ENCODE measurements around the gene PROC. TPM values are rescaled to one million over a fixed set of nuclear protein-coding genes. Genes with fewer than 3 reads are reported as not detected.

Gene PROC
- total and polyA plus RNA-seq, 12 donors: not detected

- Histone ChIP-seq H3K4me1 (peaks cover 0 to 17% (median 14%) of the 10 kb centered on the region in 9 donors), H3K9me3 (no peaks in the 10 kb centered on the region), H3K27ac (no peak overlapping the region), H3K27me3 (peaks cover 4 to 49% (median 37%) of the 10 kb centered on the region in 7 donors), H3K36me3 (no peaks in the 10 kb centered on the region), H3K4me3 (peak overlapping the region in 8 of 10 donors; percentile 14 to 42 (median 33))
- TF ChIP-seq, protein P1, sequence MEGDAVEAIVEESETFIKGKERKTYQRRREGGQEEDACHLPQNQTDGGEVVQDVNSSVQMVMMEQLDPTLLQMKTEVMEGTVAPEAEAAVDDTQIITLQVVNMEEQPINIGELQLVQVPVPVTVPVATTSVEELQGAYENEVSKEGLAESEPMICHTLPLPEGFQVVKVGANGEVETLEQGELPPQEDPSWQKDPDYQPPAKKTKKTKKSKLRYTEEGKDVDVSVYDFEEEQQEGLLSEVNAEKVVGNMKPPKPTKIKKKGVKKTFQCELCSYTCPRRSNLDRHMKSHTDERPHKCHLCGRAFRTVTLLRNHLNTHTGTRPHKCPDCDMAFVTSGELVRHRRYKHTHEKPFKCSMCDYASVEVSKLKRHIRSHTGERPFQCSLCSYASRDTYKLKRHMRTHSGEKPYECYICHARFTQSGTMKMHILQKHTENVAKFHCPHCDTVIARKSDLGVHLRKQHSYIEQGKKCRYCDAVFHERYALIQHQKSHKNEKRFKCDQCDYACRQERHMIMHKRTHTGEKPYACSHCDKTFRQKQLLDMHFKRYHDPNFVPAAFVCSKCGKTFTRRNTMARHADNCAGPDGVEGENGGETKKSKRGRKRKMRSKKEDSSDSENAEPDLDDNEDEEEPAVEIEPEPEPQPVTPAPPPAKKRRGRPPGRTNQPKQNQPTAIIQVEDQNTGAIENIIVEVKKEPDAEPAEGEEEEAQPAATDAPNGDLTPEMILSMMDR (IDR thresholded peaks at IDR 0.05): no peak
- DNase-seq: no peak
- WGBS, 2 donors: 3 to 4% methylated on average over 62 to 73 of the region's 73 CpGs
- ATAC-seq: peak in 1 of 8 donors; percentile 14
- intact Hi-C loops (cut with DNase I): no loop called here
Measured at GRCh38 chr2:127422559-127423477, 4.6 kb downstream of the PROC start.

GRCh38 chr2:127423478-127423843 is 5.2 kb downstream of the PROC start:
- Histone ChIP-seq H3K27ac (no peak overlapping the region), H3K36me3 (no peaks in the 10 kb centered on the region), H3K4me3 (peak overlapping the region in 8 of 10 donors; percentile 14 to 42 (median 33)), H3K9me3 (no peaks in the 10 kb centered on the region), H3K27me3 (peaks cover 4 to 49% (median 37%) of the 10 kb centered on the region in 7 donors), H3K4me1 (peaks cover 0 to 17% (median 14%) of the 10 kb centered on the region in 9 donors)
- intact Hi-C loops (cut with DNase I): no loop called here
- ATAC-seq (peak in 1 of 8 donors; percentile 28), DNase-seq (no peak)
- TF ChIP-seq, protein P1 (IDR thresholded peaks at IDR 0.05): no peak
- 2 to 3% methylated on average over 27 to 29 of the region's 29 CpGs for WGBS, 2 donors

DNA sequence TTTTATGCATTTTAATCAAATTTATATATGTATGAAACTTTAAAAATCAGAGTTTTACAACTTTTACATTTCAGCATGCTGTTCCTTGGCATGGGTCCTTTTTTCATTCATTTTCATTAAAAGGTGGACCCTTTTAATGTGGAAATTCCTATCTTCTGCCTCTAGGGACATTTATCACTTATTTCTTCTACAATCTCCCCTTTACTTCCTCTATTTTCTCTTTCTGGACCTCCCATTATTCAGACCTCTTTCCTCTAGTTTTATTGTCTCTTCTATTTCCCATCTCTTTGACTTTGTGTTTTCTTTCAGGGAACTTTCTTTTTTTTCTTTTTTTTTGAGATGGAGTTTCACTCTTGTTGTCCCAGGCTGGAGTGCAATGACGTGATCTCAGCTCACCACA is 5.7 kb downstream of the PROC start:
- Histone ChIP-seq H3K27ac (no peak overlapping the region), H3K9me3 (no peaks in the 10 kb centered on the region), H3K4me1 (peaks cover 0 to 17% (median 14%) of the 10 kb centered on the region in 9 donors), H3K27me3 (peaks cover 4 to 49% (median 37%) of the 10 kb centered on the region in 7 donors), H3K4me3 (peak overlapping the region in 4 of 10 donors; percentile 17 to 42 (median 37)), H3K36me3 (no peaks in the 10 kb centered on the region)
- intact Hi-C loops (cut with DNase I): no loop called here
- DNase-seq (no peak), ATAC-seq (no peak)
- TF ChIP-seq, protein P1 (IDR thresholded peaks at IDR 0.05): no peak
- 61 to 65% methylated on average over 1 of the region's 1 CpG for WGBS, 2 donors

DNA sequence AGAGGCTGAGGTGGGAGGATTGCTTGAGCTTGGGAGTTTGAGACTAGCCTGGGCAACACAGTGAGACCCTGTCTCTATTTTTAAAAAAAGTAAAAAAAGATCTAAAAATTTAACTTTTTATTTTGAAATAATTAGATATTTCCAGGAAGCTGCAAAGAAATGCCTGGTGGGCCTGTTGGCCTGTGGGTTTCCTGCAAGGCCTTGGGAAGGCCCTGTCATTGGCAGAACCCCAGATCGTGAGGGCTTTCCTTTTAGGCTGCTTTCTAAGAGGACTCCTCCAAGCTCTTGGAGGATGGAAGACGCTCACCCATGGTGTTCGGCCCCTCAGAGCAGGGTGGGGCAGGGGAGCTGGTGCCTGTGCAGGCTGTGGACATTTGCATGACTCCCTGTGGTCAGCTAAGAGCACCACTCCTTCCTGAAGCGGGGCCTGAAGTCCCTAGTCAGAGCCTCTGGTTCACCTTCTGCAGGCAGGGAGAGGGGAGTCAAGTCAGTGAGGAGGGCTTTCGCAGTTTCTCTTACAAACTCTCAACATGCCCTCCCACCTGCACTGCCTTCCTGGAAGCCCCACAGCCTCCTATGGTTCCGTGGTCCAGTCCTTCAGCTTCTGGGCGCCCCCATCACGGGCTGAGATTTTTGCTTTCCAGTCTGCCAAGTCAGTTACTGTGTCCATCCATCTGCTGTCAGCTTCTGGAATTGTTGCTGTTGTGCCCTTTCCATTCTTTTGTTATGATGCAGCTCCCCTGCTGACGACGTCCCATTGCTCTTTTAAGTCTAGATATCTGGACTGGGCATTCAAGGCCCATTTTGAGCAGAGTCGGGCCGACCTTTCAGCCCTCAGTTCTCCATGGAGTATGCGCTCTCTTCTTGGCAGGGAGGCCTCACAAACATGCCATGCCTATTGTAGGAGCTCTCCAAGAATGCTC is 6.6 kb downstream of the PROC start:
- WGBS, 2 donors: 83 to 86% methylated on average over 13 of the region's 13 CpGs

More for the DNA sequence above, 6.6 kb downstream of the PROC start:
- H3K4me3 ChIP-seq: no peak overlapping the region
- intact Hi-C loops (cut with DNase I): no loop called here
- H3K9me3 ChIP-seq: no peaks in the 10 kb centered on the region
- H3K36me3 ChIP-seq: no peaks in the 10 kb centered on the region
- no peak overlapping the region for H3K27ac ChIP-seq
- ATAC-seq (no peak), DNase-seq (no peak)
- H3K4me1 ChIP-seq: peaks cover 0 to 17% (median 14%) of the 10 kb centered on the region in 9 donors
- H3K27me3 ChIP-seq: peaks cover 4 to 44% (median 37%) of the 10 kb centered on the region in 7 donors
- TF ChIP-seq, protein P1 (IDR thresholded peaks at IDR 0.05): no peak

Data from heart right ventricle (tissue), 16 donors.